ENCODE results near the gene ZNF493.

DNA sequence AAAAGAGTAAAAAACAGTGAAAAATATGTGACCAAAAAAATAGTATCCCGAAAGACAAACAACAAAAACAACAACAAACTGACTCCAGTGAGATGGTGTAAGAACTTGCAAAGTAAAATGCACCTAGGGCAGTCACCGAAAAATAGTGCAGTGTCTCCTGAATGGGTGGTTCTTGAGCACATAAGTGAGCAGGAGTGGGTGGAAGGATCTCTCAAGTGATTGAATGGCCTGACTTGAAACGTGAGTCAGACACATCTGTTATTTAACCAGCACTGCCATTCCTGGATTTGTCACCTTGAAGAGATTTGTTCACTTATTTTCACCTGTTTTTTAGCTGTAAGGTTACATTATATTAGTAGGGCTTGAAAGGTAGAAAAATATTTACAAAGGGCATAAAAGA, 34.6 kb upstream of the ZNF493 start:
- TF ChIP-seq CTCF (IDR thresholded peaks at IDR 0.05) (no peak), POLR2AphosphoS5 (IDR thresholded peaks at IDR 0.05; ENCODE audit: insufficient read depth in 1 of 2, low read depth in 1 of 2) (no peak), POLR2A (IDR thresholded peaks at IDR 0.05) (no peak)

Data from vagina (tissue), 2 donors.